GM23338 (cell line): ENCODE results near the gene LRMDA. TPM values are rescaled to one million over a fixed set of nuclear protein-coding genes. Genes with fewer than 3 reads are reported as not detected.

Source experiments
- ATAC-seq: fragments of 200-7000 bp; cut with Tn5 transposase; 3 replicates; pipeline ENCODE4 v1.9.1; 2020
- DNase-seq: peaks from one replicate; pipeline ENCODE4 v3.0.0-alpha.2; 2015; ENCODE audit warnings: low spot score
- H2AFZ ChIP-seq: fragments of 200-600 bp; sonication (generic); 2 replicates; pipeline ENCODE4 v1.8.0; 2016; ENCODE audit warnings: antibody characterized with exemption, mild to moderate bottlenecking, moderate library complexity
- H3F3A ChIP-seq: fragments of 200-600 bp; sonication (generic); replicated peaks from 2 replicates; pipeline ENCODE4 v1.8.0; 2017; ENCODE audit warnings: antibody characterized with exemption, mixed run types, low read depth
- H3K27ac ChIP-seq: fragments of 200-600 bp; sonication (generic); 2 replicates; pipeline ENCODE4 v1.6.1; 2016; ENCODE audit warnings: low read depth
- H3K27me3 ChIP-seq: fragments of 200-600 bp; sonication (generic); 2 replicates; pipeline ENCODE4 v1.8.0; 2016; ENCODE audit warnings: mild to moderate bottlenecking, mixed run types, moderate library complexity; ENCODE audit not compliant: insufficient read depth
- H3K36me3 ChIP-seq: fragments of 200-600 bp; sonication (generic); 2 replicates; pipeline ENCODE4 v1.8.0; 2016; ENCODE audit warnings: mild to moderate bottlenecking; ENCODE audit not compliant: insufficient read depth
- H3K4me1 ChIP-seq: fragments of 200-600 bp; sonication (generic); 2 replicates; pipeline ENCODE4 v1.8.0; 2016; ENCODE audit warnings: mild to moderate bottlenecking, moderate library complexity; ENCODE audit not compliant: insufficient read depth
- H3K4me2 ChIP-seq: fragments of 200-600 bp; sonication (generic); 2 replicates; pipeline ENCODE4 v1.7.1; 2017; ENCODE audit warnings: mixed run types
- H3K4me3 ChIP-seq: fragments of 200-600 bp; sonication (generic); 2 replicates; pipeline ENCODE4 v1.6.1; 2016; ENCODE audit warnings: mixed run types
- H3K79me2 ChIP-seq: fragments of 200-600 bp; sonication (generic); replicated peaks from 2 replicates; pipeline ENCODE4 v1.8.0; 2017; ENCODE audit warnings: mild to moderate bottlenecking; ENCODE audit not compliant: insufficient read depth
- H3K9me2 ChIP-seq: fragments of 200-600 bp; sonication (generic); 2 replicates; pipeline ENCODE4 v1.8.0; 2017; ENCODE audit not compliant: insufficient read depth
- H4K20me1 ChIP-seq: fragments of 200-600 bp; sonication (generic); replicated peaks from 2 replicates; pipeline ENCODE4 v1.8.0; 2017; ENCODE audit warnings: mild to moderate bottlenecking; ENCODE audit not compliant: insufficient read depth
- H3K27ac Mint-ChIP-seq: 2 replicates; pipeline ENCODE4 v1.8.0; 2020; ENCODE audit warnings: inconsistent platforms, mild to moderate bottlenecking, moderate library complexity, mixed read lengths
- H3K27me3 Mint-ChIP-seq: 3 replicates; pipeline ENCODE4 v1.8.0; 2022; ENCODE audit warnings: low read depth, mild to moderate bottlenecking, moderate library complexity, mixed read lengths, inconsistent platforms; ENCODE audit not compliant: insufficient read depth, poor library complexity
- H3K36me3 Mint-ChIP-seq: 3 replicates; pipeline ENCODE4 v1.8.0; 2021; ENCODE audit warnings: low read depth, mild to moderate bottlenecking, inconsistent platforms, moderate library complexity, mixed read lengths
- H3K4me1 Mint-ChIP-seq: 3 replicates; pipeline ENCODE4 v1.8.0; 2020; ENCODE audit warnings: mild to moderate bottlenecking, inconsistent platforms, mixed read lengths
- H3K4me3 Mint-ChIP-seq: 3 replicates; pipeline ENCODE4 v1.8.0; 2021; ENCODE audit warnings: moderate library complexity, mild to moderate bottlenecking, inconsistent platforms, mixed read lengths
- H3K9me3 Mint-ChIP-seq: 3 replicates; pipeline ENCODE4 v1.8.0; 2020; ENCODE audit warnings: moderate library complexity, mild to moderate bottlenecking, inconsistent platforms, mixed read lengths
- CREB1 ChIP-seq: fragments of 250-450 bp; sonication (Bioruptor Pico); IDR thresholded peaks from 2 replicates; pipeline ENCODE4 v1.5.0; 2020; ENCODE audit warnings: low read depth, mild to moderate bottlenecking, moderate library complexity
- EZH2 ChIP-seq: fragments of 200-600 bp; sonication (generic); IDR thresholded peaks from one replicate; pipeline ENCODE4 v1.8.0; 2017; ENCODE audit warnings: antibody characterized with exemption, mild to moderate bottlenecking, low read depth; ENCODE audit not compliant: unreplicated experiment
- EZH2phosphoT487 ChIP-seq: fragments of 200-600 bp; sonication (generic); IDR thresholded peaks from one replicate; pipeline ENCODE4 v1.8.1; 2018; ENCODE audit warnings: antibody characterized with exemption; ENCODE audit not compliant: unreplicated experiment
- JUNB ChIP-seq: IDR thresholded peaks from one replicate; pipeline ENCODE4 v1.6.1; 2016; ENCODE audit warnings: antibody characterized with exemption; ENCODE audit not compliant: unreplicated experiment
- NANOG ChIP-seq: IDR thresholded peaks from 2 replicates; pipeline ENCODE4 v1.6.1; 2016; ENCODE audit warnings: antibody characterized with exemption, borderline replicate concordance
- POLR2AphosphoS5 ChIP-seq: IDR thresholded peaks from 2 replicates; pipeline ENCODE4 v1.6.1; 2016; ENCODE audit warnings: antibody characterized with exemption, low read depth
- STAT1 ChIP-seq: IDR thresholded peaks from one replicate; pipeline ENCODE4 v1.6.1; 2016; ENCODE audit warnings: antibody characterized with exemption; ENCODE audit not compliant: unreplicated experiment
- ZNF114 ChIP-seq: fragments of 250-450 bp; sonication (Bioruptor Pico); IDR thresholded peaks from 2 replicates; pipeline ENCODE4 v1.5.0; 2020; ENCODE audit warnings: mild to moderate bottlenecking, moderate library complexity
- ZNF331 ChIP-seq: fragments of 250-450 bp; sonication (Bioruptor Pico); IDR thresholded peaks from 2 replicates; pipeline ENCODE4 v1.5.0; 2020; ENCODE audit warnings: low read depth, mild to moderate bottlenecking, moderate library complexity
- ZNF462 ChIP-seq: fragments of 250-450 bp; sonication (Bioruptor Pico); IDR thresholded peaks from 2 replicates; pipeline ENCODE4 v1.5.0; 2020; ENCODE audit warnings: mild to moderate bottlenecking, moderate library complexity
- polyA plus RNA-seq: library from polyadenylated mRNA; unstranded; fragments of >200 nt; fragmentation: Nextera tagmentation; extraction: Ambion mirVana; gene quantifications from 2 replicates; pipeline ENCODE4 v1.2.1, GENCODE V29; 2016
- total RNA-seq: library from RNA; depleted of rRNA; stranded (reverse); fragments of >200 nt; shearing (Covaris generic); gene quantifications from 2 replicates; pipeline ENCODE4 v1.2.3, GENCODE V29; 2014
- TF ChIP-seq, protein P1 (sequence below), 2 experiments: fragments of 200-600 bp in 1 of 2; sonication (generic) in 1 of 2; conservative IDR thresholded peaks; 2 replicates each; pipeline versions ENCODE4 v1.5.1 to v1.6.1; 2016 to 2017; ENCODE audit warnings: antibody characterized with exemption in 2 of 2, low read depth in 2 of 2, mild to moderate bottlenecking in 2 of 2, moderate library complexity in 1 of 2
- TF ChIP-seq, protein P2 (sequence below): IDR thresholded peaks from 2 replicates; pipeline ENCODE4 v1.6.1; 2016; ENCODE audit warnings: antibody characterized with exemption
- TF ChIP-seq, protein P3 (sequence below): IDR thresholded peaks from one replicate; pipeline ENCODE4 v1.6.1; 2018; ENCODE audit warnings: antibody characterized with exemption; ENCODE audit not compliant: unreplicated experiment

Gene LRMDA
- total and polyA plus RNA-seq, 2 experiments from 2014 or later: 0.90 to 1.8 TPM

DNA sequence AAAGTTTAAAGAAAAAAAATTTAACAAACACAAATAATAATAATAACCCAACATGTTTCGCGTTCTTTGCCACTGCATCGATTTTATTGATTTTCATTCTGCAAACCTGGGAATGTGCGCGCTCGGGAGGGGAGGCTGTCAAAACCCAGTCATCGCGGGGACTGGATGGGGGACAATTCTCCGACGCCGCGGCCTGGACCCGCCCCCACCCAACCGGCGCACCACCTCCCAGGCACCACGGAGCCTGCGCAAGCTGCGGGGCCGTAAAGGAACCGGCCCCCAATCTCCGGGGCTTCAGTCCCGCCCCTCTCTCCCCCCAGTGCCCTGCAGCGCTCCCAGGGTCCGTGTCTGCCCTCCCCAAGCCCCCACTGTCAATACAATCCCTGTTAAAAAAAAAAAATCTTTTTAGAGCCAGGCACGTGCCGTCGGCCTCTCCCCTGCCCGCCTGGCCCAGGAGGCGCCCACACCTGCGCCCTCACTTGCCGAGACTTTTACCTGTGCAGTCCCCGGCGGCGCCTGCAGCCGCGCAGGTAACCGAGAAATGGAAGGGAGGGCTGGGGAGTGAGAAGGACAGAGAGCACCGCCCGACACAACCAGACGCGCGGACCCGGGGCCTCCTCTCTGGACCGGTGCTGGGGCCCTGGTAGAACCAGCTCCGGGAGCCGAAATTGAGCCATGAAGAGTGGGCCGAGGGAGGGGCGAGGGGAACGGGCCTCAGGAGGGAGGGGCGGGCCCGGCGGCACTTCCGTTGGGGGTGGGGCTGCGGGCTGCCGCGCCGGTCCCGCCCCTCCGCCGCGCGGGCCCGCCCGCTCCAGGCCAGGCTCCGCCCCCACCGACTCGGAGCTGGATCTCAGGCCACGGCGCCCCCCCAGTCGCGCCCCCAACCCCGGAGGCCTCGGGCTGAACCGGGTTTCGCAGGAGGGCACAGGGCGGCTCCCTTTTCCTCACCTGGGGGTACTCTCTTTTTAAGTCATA, 22.2 kb upstream of the LRMDA start:
- H4K20me1 ChIP-seq: peaks cover 21% of the 10 kb centered on the region
- peaks cover 99% of the 10 kb centered on the region for H3K27me3 ChIP-seq
- H3K9me2 ChIP-seq: no peaks in the 10 kb centered on the region
- TF ChIP-seq CREB1 (CRISPR knock-in tag) (no peak), EZH2 (no peak), EZH2phosphoT487 (no peak), STAT1 (no peak), ZNF462 (no peak), POLR2AphosphoS5 (no peak), ZNF331 (CRISPR knock-in tag) (no peak), JUNB (no peak), ZNF114 (no peak), NANOG (no peak)
- TF ChIP-seq, protein P1, sequence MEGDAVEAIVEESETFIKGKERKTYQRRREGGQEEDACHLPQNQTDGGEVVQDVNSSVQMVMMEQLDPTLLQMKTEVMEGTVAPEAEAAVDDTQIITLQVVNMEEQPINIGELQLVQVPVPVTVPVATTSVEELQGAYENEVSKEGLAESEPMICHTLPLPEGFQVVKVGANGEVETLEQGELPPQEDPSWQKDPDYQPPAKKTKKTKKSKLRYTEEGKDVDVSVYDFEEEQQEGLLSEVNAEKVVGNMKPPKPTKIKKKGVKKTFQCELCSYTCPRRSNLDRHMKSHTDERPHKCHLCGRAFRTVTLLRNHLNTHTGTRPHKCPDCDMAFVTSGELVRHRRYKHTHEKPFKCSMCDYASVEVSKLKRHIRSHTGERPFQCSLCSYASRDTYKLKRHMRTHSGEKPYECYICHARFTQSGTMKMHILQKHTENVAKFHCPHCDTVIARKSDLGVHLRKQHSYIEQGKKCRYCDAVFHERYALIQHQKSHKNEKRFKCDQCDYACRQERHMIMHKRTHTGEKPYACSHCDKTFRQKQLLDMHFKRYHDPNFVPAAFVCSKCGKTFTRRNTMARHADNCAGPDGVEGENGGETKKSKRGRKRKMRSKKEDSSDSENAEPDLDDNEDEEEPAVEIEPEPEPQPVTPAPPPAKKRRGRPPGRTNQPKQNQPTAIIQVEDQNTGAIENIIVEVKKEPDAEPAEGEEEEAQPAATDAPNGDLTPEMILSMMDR (conservative IDR thresholded peaks at IDR 0.05; ENCODE audit: low read depth in 2 of 2): no peak
- TF ChIP-seq, protein P2, sequence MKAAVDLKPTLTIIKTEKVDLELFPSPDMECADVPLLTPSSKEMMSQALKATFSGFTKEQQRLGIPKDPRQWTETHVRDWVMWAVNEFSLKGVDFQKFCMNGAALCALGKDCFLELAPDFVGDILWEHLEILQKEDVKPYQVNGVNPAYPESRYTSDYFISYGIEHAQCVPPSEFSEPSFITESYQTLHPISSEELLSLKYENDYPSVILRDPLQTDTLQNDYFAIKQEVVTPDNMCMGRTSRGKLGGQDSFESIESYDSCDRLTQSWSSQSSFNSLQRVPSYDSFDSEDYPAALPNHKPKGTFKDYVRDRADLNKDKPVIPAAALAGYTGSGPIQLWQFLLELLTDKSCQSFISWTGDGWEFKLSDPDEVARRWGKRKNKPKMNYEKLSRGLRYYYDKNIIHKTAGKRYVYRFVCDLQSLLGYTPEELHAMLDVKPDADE: no peak
- TF ChIP-seq, protein P3, sequence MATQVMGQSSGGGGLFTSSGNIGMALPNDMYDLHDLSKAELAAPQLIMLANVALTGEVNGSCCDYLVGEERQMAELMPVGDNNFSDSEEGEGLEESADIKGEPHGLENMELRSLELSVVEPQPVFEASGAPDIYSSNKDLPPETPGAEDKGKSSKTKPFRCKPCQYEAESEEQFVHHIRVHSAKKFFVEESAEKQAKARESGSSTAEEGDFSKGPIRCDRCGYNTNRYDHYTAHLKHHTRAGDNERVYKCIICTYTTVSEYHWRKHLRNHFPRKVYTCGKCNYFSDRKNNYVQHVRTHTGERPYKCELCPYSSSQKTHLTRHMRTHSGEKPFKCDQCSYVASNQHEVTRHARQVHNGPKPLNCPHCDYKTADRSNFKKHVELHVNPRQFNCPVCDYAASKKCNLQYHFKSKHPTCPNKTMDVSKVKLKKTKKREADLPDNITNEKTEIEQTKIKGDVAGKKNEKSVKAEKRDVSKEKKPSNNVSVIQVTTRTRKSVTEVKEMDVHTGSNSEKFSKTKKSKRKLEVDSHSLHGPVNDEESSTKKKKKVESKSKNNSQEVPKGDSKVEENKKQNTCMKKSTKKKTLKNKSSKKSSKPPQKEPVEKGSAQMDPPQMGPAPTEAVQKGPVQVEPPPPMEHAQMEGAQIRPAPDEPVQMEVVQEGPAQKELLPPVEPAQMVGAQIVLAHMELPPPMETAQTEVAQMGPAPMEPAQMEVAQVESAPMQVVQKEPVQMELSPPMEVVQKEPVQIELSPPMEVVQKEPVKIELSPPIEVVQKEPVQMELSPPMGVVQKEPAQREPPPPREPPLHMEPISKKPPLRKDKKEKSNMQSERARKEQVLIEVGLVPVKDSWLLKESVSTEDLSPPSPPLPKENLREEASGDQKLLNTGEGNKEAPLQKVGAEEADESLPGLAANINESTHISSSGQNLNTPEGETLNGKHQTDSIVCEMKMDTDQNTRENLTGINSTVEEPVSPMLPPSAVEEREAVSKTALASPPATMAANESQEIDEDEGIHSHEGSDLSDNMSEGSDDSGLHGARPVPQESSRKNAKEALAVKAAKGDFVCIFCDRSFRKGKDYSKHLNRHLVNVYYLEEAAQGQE: no peak
- Mint-ChIP-seq H3K27ac (no peak overlapping the region), H3K4me1 (peaks cover 37% of the 10 kb centered on the region), H3K36me3 (no peaks in the 10 kb centered on the region; the same call in 2 of the 3 replicates), H3K9me3 (peaks cover 3% of the 10 kb centered on the region; the same call in 2 of the 3 replicates), H3K27me3 (peaks cover 93% of the 10 kb centered on the region), H3K4me3 (peak overlapping the region; percentile 77)
- ATAC-seq (peak; percentile 55), DNase-seq (peak; percentile 79)
- peak overlapping the region; percentile 85 for H3K4me2 ChIP-seq
- no peaks in the 10 kb centered on the region for H3K36me3 ChIP-seq
- H3K4me3 ChIP-seq: peak overlapping the region; percentile 87
- peaks cover 15% of the 10 kb centered on the region for H3F3A ChIP-seq
- no peaks in the 10 kb centered on the region for H3K79me2 ChIP-seq
- H2AFZ ChIP-seq: peak overlapping the region; percentile 94
- H3K4me1 ChIP-seq: peaks cover 54% of the 10 kb centered on the region
- H3K27ac ChIP-seq: no peak overlapping the region
